IPS-18a (cell line): ENCODE data around the gene HCRTR1.

ENCODE experiments used
- H3K27ac ChIP-seq: one replicate; pipeline ENCODE4 v1.5.1; 2013; ENCODE audit warnings: low read length
- H3K27me3 ChIP-seq: one replicate; pipeline ENCODE4 v1.6.1; 2013; ENCODE audit warnings: mild to moderate bottlenecking, low read length; ENCODE audit not compliant: control insufficient read depth, insufficient read depth
- H3K36me3 ChIP-seq: one replicate; pipeline ENCODE4 v1.6.1; 2013; ENCODE audit warnings: low read depth, low read length; ENCODE audit not compliant: control insufficient read depth
- H3K4me1 ChIP-seq: one replicate; pipeline ENCODE4 v1.6.1; 2013; ENCODE audit warnings: low read depth, low read length; ENCODE audit not compliant: control insufficient read depth
- H3K4me3 ChIP-seq: one replicate; pipeline ENCODE4 v1.5.1; 2013; ENCODE audit warnings: low read length
- H3K9ac ChIP-seq: one replicate; pipeline ENCODE4 v1.6.1; 2013; ENCODE audit warnings: mild to moderate bottlenecking, low read length, moderate library complexity
- H3K9me3 ChIP-seq: one replicate; pipeline ENCODE4 v1.6.1; 2013; ENCODE audit warnings: low read depth, low read length; ENCODE audit not compliant: control insufficient read depth

HCRTR1 gene

GRCh38 chr1:31660871-31661455 lies 43.5 kb downstream of the HCRTR1 start:
- H3K9me3 ChIP-seq = no peaks in the 10 kb centered on the region
- no peaks in the 10 kb centered on the region for H3K36me3 ChIP-seq
- no peak overlapping the region for H3K4me3 ChIP-seq
- H3K4me1 ChIP-seq = no peaks in the 10 kb centered on the region
- H3K27ac ChIP-seq = no peak overlapping the region
- H3K27me3 ChIP-seq = no peaks in the 10 kb centered on the region
- no peak overlapping the region for H3K9ac ChIP-seq

GRCh38 chr1:31661856-31662255 lies 44.4 kb downstream of the HCRTR1 start:
- Histone ChIP-seq H3K27me3 (no peaks in the 10 kb centered on the region), H3K4me1 (no peaks in the 10 kb centered on the region), H3K27ac (no peak overlapping the region), H3K36me3 (no peaks in the 10 kb centered on the region), H3K9me3 (no peaks in the 10 kb centered on the region), H3K9ac (no peak overlapping the region), H3K4me3 (no peak overlapping the region)

DNA sequence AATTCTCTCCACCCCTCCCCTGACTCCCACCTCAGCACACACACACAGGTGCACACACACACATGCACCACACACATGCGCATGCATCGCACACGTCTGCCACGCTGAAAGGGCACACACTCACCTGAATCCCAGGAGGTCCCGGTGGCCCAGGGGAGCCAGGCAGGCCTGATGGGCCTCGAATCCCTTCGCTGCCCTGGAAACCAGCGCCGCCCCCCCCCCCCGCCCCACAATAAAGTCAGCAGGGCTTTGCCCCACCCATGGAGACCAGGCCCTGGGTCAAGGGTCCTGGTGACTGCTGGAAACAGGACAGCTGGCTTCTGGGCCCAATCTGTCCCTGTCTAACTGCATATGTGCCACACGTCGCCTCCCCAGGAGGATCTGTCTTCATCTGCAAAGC lies 45.0 kb downstream of the HCRTR1 start:
- no peaks in the 10 kb centered on the region for H3K36me3 ChIP-seq
- H3K27ac ChIP-seq = no peak overlapping the region
- H3K9me3 ChIP-seq = no peaks in the 10 kb centered on the region
- no peaks in the 10 kb centered on the region for H3K4me1 ChIP-seq
- no peak overlapping the region for H3K9ac ChIP-seq
- H3K4me3 ChIP-seq = no peak overlapping the region
- H3K27me3 ChIP-seq = no peaks in the 10 kb centered on the region

DNA sequence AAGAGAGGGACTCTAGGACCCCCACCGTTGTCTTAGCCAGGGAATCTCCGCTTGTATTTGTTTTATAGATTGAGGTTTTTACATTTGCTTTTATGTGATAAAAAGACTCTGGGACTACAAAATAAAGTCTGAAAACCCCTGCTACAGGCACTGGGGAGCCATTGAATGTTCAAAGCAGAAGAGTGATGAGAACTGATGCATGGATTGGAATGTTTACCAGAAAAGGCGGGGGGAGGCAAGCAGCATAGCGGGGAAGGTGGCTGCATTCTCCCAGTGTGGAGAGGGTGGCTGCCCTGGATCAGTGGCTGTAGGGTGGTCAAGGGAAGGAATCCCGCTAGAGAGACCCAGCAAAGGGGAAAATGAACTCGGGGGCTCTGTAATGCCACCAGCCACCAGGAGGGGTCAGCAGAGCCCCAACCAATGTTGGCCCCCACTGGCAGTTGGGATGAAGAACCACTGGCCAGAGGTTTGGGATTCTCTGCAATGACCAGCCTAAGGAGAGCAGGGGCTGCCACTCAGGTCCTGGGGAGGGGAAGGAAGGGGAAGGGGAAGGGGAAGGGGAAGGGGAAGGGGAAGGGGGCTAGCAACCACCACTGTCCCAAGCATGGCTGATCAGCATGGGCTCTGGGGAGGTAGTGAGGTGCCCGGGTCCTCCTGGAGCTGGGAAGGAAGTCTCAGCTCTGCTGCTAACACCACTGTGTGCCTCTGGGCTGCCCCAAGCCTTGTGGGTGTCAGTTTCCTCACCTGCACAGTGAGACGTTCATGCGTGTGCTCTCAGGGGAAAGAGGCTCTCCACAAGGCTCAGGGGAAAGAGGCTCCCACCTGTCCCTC lies 46.3 kb downstream of the HCRTR1 start:
- no peaks in the 10 kb centered on the region for H3K27me3 ChIP-seq
- H3K9me3 ChIP-seq = no peaks in the 10 kb centered on the region
- no peaks in the 10 kb centered on the region for H3K36me3 ChIP-seq
- H3K4me3 ChIP-seq = no peak overlapping the region
- H3K4me1 ChIP-seq = no peaks in the 10 kb centered on the region
- no peak overlapping the region for H3K27ac ChIP-seq
- H3K9ac ChIP-seq = no peak overlapping the region

GRCh38 chr1:31664528-31664927 lies 47.0 kb downstream of the HCRTR1 start:
- H3K9ac ChIP-seq = no peak overlapping the region
- H3K9me3 ChIP-seq = no peaks in the 10 kb centered on the region
- no peak overlapping the region for H3K4me3 ChIP-seq
- no peaks in the 10 kb centered on the region for H3K4me1 ChIP-seq
- no peaks in the 10 kb centered on the region for H3K36me3 ChIP-seq
- H3K27me3 ChIP-seq = no peaks in the 10 kb centered on the region
- H3K27ac ChIP-seq = no peak overlapping the region

DNA sequence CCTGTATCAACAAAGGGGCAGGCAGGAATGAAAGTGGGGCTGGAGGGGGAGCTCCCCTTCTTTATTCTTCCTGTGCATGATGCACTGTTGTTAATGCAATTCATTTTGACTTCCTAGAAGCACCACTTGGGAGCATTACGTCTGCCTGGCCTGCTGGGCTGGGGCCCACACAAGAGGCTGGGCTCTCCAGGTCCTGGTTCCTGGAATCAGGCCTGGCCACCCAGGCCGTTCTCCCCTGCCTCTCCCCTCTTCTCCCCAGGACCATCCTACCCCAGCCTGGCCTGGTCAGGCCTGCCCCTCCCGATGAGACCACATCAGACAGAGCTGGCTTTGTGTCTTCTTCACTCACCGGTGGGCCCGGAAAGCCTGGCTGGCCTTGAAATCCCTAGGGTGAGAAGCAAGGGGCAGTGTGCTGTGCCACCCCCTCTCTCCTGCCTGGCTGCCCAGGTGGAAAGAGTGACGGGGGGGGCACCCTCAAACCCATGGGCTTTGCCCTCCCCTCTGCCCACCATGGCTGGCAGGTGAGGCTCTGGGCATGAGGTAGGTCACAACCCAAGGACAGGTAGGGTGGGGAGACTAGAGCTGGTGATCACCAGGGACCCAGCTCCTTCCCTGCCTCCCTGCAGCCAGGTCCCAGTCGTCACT lies 47.9 kb downstream of the HCRTR1 start:
- H3K27me3 ChIP-seq = no peaks in the 10 kb centered on the region
- peaks cover 8% of the 10 kb centered on the region for H3K4me1 ChIP-seq
- no peaks in the 10 kb centered on the region for H3K36me3 ChIP-seq
- no peak overlapping the region for H3K27ac ChIP-seq
- no peaks in the 10 kb centered on the region for H3K9me3 ChIP-seq
- no peak overlapping the region for H3K4me3 ChIP-seq
- no peak overlapping the region for H3K9ac ChIP-seq

- Histone ChIP-seq H3K9me3 (no peaks in the 10 kb centered on the region), H3K27ac (no peak overlapping the region), H3K4me3 (no peak overlapping the region), H3K9ac (no peak overlapping the region), H3K4me1 (peaks cover 13% of the 10 kb centered on the region), H3K36me3 (no peaks in the 10 kb centered on the region), H3K27me3 (no peaks in the 10 kb centered on the region)
Measured at GRCh38 chr1:31666263-31666963, 48.9 kb downstream of the HCRTR1 start.

GRCh38 chr1:31667065-31667785 lies 49.7 kb downstream of the HCRTR1 start:
- Histone ChIP-seq H3K4me1 (peaks cover 13% of the 10 kb centered on the region), H3K9me3 (no peaks in the 10 kb centered on the region), H3K27ac (no peak overlapping the region), H3K27me3 (no peaks in the 10 kb centered on the region), H3K36me3 (no peaks in the 10 kb centered on the region), H3K4me3 (no peak overlapping the region), H3K9ac (no peak overlapping the region)

- Histone ChIP-seq H3K4me3 (no peak overlapping the region), H3K9ac (no peak overlapping the region), H3K4me1 (peaks cover 13% of the 10 kb centered on the region), H3K27me3 (no peaks in the 10 kb centered on the region), H3K36me3 (no peaks in the 10 kb centered on the region), H3K27ac (no peak overlapping the region), H3K9me3 (no peaks in the 10 kb centered on the region)
Measured at GRCh38 chr1:31668303-31668883, 50.9 kb downstream of the HCRTR1 start.

GRCh38 chr1:31669433-31669785 lies 51.9 kb downstream of the HCRTR1 start:
- H3K9me3 ChIP-seq = no peaks in the 10 kb centered on the region
- H3K36me3 ChIP-seq = no peaks in the 10 kb centered on the region
- H3K4me3 ChIP-seq = no peak overlapping the region
- no peak overlapping the region for H3K9ac ChIP-seq
- H3K27me3 ChIP-seq = no peaks in the 10 kb centered on the region
- H3K4me1 ChIP-seq = peaks cover 13% of the 10 kb centered on the region
- no peak overlapping the region for H3K27ac ChIP-seq
